Cardiac muscle cell (in vitro differentiated cells and primary cell): Measurements from ENCODE around the gene ITGB8. TPM values are rescaled to one million over a fixed set of nuclear protein-coding genes. Genes with fewer than 3 reads are reported as not detected.

Experiments used
- DNase-seq, 2 donors: peaks; one replicate each; pipeline versions ENCODE4 v3.0.0 to v3.0.0-alpha.2; 2010 to 2017; ENCODE audit warnings: low read depth in 1 of 2, low spot score in 1 of 2
- H3K27ac ChIP-seq: fragments of 200-600 bp; sonication (generic); 2 replicates; pipeline ENCODE4 v1.5.1; 2016
- H3K27me3 ChIP-seq: fragments of 200-600 bp; sonication (generic); 2 replicates; pipeline ENCODE4 v1.6.0; 2016; ENCODE audit warnings: control low read depth
- H3K36me3 ChIP-seq: fragments of 200-600 bp; sonication (generic); 2 replicates; pipeline ENCODE4 v1.5.1; 2016; ENCODE audit warnings: control low read depth
- H3K4me1 ChIP-seq: fragments of 200-600 bp; sonication (generic); 2 replicates; pipeline ENCODE4 v1.8.1; 2017; ENCODE audit warnings: low read depth, mild to moderate bottlenecking, mixed run types
- H3K4me3 ChIP-seq: fragments of 200-600 bp; sonication (generic); 2 replicates; pipeline ENCODE4 v1.5.1; 2016; ENCODE audit warnings: mild to moderate bottlenecking
- H3K9me3 ChIP-seq: fragments of 200-600 bp; sonication (generic); 2 replicates; pipeline ENCODE4 v1.5.1; 2017; ENCODE audit warnings: low read depth, mild to moderate bottlenecking, control low read depth
- CTCF ChIP-seq: IDR thresholded peaks from 2 replicates; pipeline ENCODE4 v1.5.1; 2012; ENCODE audit warnings: low read depth, mild to moderate bottlenecking, low read length
- polyA plus RNA-seq: library from polyadenylated mRNA; unstranded; fragments of >200 nt; fragmentation: Nextera tagmentation; extraction: Ambion mirVana; gene quantifications from 2 replicates; pipeline ENCODE4 v1.2.1, GENCODE V29; 2016
- total RNA-seq: library from RNA; depleted of rRNA; stranded (reverse); fragments of >200 nt; gene quantifications from 2 replicates; pipeline ENCODE4 v1.2.3, GENCODE V29; 2016

Gene ITGB8
- total and polyA plus RNA-seq, 2 experiments from 2014 or later, result 0.34 to 2.0 TPM

DNA sequence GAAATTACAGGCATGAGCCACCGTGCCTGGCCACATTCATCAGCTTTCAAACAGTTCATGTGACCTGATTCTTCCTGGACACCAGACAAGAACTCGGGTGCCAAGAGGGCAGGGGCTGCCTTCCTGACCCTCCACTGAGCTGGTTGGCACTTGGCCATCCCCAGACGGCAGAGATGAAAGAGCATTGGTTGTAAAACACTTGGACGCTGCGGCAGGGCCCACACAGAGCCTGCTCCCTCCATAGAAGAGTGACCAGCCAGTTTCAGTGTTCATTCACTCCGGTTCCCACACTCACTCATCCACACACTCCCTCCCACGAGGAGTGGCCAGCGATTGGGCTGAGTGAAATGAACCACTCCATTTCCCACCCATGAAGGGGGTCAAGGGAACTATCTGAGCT is 112.3 kb downstream of the ITGB8 start:
- Histone ChIP-seq H3K27ac (no peak overlapping the region), H3K27me3 (no peaks in the 10 kb centered on the region), H3K9me3 (no peaks in the 10 kb centered on the region), H3K4me3 (no peak overlapping the region), H3K36me3 (no peaks in the 10 kb centered on the region), H3K4me1 (no peaks in the 10 kb centered on the region)
- no peak for TF ChIP-seq CTCF
- no peak for DNase-seq

DNA sequence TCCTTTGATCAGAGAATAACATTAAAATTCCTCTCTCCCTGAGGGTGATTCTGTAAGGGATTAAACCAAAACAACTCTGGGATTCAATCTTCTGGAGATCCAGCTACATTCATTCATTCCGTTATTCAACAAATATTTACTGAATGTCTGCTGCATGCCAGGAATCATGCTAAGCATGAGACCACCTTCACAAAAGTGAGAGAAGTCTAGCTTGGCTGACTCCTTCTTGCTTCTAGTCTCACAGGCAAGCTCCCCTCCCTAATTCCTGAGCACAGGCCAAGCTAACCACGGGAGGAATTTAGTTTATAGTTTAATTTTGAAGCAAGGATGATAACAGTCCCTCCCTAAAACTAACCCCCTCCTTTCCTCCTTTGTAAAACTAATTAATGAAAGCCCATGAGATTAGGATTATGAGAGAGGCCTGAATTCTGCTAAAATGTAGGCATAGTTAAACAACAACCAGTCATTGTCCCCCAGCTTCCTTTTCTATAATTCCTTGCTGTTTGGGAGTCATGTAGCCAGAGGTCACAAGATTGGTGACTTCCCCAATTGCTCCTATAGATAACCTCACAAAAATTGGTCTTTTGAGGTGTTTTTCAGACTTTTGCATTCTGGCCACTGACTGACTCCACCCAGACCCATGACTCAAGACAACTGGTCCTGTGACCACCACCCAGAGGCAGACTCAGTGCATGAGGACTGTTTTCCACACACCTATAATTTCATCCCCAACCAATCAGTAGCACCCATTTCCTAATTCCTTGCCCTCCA is 113.5 kb downstream of the ITGB8 start:
- H3K4me1 ChIP-seq, result no peaks in the 10 kb centered on the region
- no peak for TF ChIP-seq CTCF
- no peaks in the 10 kb centered on the region for H3K27me3 ChIP-seq
- H3K36me3 ChIP-seq, result no peaks in the 10 kb centered on the region
- no peaks in the 10 kb centered on the region for H3K9me3 ChIP-seq
- H3K27ac ChIP-seq, result no peak overlapping the region
- DNase-seq, result peak in 1 of 2 donors; percentile 71
- no peak overlapping the region for H3K4me3 ChIP-seq

GRCh38 chr7:20447021-20447650 is 116.4 kb downstream of the ITGB8 start:
- Histone ChIP-seq H3K9me3 (no peaks in the 10 kb centered on the region), H3K27ac (no peak overlapping the region), H3K36me3 (no peaks in the 10 kb centered on the region), H3K27me3 (no peaks in the 10 kb centered on the region), H3K4me3 (no peak overlapping the region), H3K4me1 (no peaks in the 10 kb centered on the region)
- DNase-seq, result no peak
- no peak for TF ChIP-seq CTCF

DNA sequence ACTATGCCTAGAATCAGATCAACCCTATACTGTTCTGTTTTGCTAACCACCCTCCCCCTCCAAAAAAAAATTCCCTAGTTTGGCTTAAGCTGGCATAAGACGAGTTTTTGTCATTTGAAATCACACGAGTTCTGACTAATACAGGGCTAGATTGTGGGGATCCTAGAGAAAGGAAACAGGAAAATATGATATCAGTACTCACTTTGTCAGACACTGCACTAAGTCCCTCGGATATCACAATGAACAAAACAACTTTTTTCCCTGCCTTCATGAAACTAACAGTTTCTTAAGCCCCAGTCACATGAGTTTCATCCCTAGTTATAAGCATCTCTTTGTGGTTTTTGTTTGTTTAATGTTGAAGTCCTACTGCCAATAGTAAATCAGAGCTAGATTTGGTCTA is 118.5 kb downstream of the ITGB8 start:
- H3K9me3 ChIP-seq, result no peaks in the 10 kb centered on the region
- DNase-seq, result peak in 1 of 2 donors; percentile 54
- no peak for TF ChIP-seq CTCF
- H3K4me1 ChIP-seq, result no peaks in the 10 kb centered on the region
- no peak overlapping the region for H3K27ac ChIP-seq
- no peak overlapping the region for H3K4me3 ChIP-seq
- H3K36me3 ChIP-seq, result no peaks in the 10 kb centered on the region
- H3K27me3 ChIP-seq, result no peaks in the 10 kb centered on the region

- Histone ChIP-seq H3K36me3 (no peaks in the 10 kb centered on the region), H3K4me3 (no peak overlapping the region), H3K27me3 (no peaks in the 10 kb centered on the region), H3K4me1 (no peaks in the 10 kb centered on the region), H3K9me3 (no peaks in the 10 kb centered on the region), H3K27ac (no peak overlapping the region)
- no peak for TF ChIP-seq CTCF
- DNase-seq, result peak in 1 of 2 donors; percentile 70
These were observed 119.8 kb downstream of the ITGB8 start for GRCh38 chr7:20450536-20450935.
